ENCODE data around the gene SLC22A1. TPM values are rescaled to one million over a fixed set of nuclear protein-coding genes. Genes with fewer than 3 reads are reported as not detected.

SLC22A1 gene
- total and polyA plus RNA-seq, 2 donors (not counting 3 experiments of a cell fraction or from before 2014, with no cell fraction given) = 0.04 TPM; not detected in 1

DNA sequence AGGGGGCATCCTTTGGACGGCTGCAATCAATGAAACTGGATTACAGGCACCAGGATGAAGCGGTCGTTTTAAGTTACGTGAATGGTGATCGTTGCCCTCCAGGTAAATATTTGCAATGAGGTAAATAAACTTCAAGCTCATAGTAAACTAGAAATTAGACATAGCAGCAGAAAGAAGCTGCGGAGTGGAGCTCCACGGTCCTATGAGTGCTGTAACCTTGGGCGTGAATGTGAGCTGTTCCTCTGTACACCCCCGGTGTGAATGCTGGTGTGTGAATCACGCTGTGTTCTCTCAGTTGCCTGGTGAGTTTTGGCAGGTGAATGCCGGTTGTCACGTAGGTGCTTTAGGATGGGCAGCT, 42.0 kb upstream of the SLC22A1 start:
- peaks cover 0 to 27% of the 10 kb centered on the region in 2 experiments for H3K36me3 ChIP-seq (ENCODE audit: control insufficient read depth in 2 of 2, extremely low read depth in 1 of 2, insufficient read depth in 2 of 2, low read length in 2 of 2)
- CTCF ChIA-PET = interaction anchor here (1.2 kb wide), 1 partner anchor 9 kb away, joined by 5 read pairs; no protein-coding TSS in a partner anchor

More for the DNA sequence above, 42.0 kb upstream of the SLC22A1 start:
- Histone ChIP-seq H3K9me3 (replicated peaks; ENCODE audit: control insufficient read depth, insufficient read depth, low read length) (no peaks in the 10 kb centered on the region), H3K9me1 (replicated peaks; ENCODE audit: control insufficient read depth, extremely low read depth, insufficient read depth, low read length) (no peaks in the 10 kb centered on the region), H3K27me3 (ENCODE audit: control insufficient read depth in 2 of 2, insufficient read depth in 2 of 2, low read length in 2 of 2) (no peaks in the 10 kb centered on the region), H3K79me2 (ENCODE audit: control insufficient read depth, insufficient read depth, low read length) (no peaks in the 10 kb centered on the region), H4K20me1 (replicated peaks; ENCODE audit: control insufficient read depth, extremely low read depth, insufficient read depth, low read length) (no peaks in the 10 kb centered on the region), H3K4me1 (ENCODE audit: control insufficient read depth, extremely low read depth, insufficient read depth, low read length) (no peaks in the 10 kb centered on the region), H3K9ac (replicated peaks; ENCODE audit: extremely low read depth, insufficient read depth, low read length) (no peak overlapping the region), H2AFZ (ENCODE audit: low read depth, low read length) (no peak overlapping the region), H3K4me2 (ENCODE audit: insufficient read depth, low read length) (no peak overlapping the region), H3K27ac (ENCODE audit: insufficient read depth, low read depth, low read length) (no peak overlapping the region), H3K4me3 (replicated peaks in 1 of 3; ENCODE audit: insufficient read depth in 1 of 3, low read depth in 1 of 3, low read length in 3 of 3) (no peak overlapping the region)
- intact Hi-C loops (cut with micrococcal nuclease) = no loop called here
- TF ChIP-seq, protein P1, sequence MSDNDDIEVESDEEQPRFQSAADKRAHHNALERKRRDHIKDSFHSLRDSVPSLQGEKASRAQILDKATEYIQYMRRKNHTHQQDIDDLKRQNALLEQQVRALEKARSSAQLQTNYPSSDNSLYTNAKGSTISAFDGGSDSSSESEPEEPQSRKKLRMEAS (IDR thresholded peaks at IDR 0.05; ENCODE audit: insufficient read depth, insufficient read length) = no peak
- no peak for TF ChIP-seq GATA2 (IDR thresholded peaks at IDR 0.05; ENCODE audit: insufficient read depth, insufficient read length, low read depth, low read length)
- no peak for TF ChIP-seq POLR2A (IDR thresholded peaks at IDR 0.05; ENCODE audit: low read depth, low read length)
- TF ChIP-seq, protein P2, sequence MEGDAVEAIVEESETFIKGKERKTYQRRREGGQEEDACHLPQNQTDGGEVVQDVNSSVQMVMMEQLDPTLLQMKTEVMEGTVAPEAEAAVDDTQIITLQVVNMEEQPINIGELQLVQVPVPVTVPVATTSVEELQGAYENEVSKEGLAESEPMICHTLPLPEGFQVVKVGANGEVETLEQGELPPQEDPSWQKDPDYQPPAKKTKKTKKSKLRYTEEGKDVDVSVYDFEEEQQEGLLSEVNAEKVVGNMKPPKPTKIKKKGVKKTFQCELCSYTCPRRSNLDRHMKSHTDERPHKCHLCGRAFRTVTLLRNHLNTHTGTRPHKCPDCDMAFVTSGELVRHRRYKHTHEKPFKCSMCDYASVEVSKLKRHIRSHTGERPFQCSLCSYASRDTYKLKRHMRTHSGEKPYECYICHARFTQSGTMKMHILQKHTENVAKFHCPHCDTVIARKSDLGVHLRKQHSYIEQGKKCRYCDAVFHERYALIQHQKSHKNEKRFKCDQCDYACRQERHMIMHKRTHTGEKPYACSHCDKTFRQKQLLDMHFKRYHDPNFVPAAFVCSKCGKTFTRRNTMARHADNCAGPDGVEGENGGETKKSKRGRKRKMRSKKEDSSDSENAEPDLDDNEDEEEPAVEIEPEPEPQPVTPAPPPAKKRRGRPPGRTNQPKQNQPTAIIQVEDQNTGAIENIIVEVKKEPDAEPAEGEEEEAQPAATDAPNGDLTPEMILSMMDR (IDR thresholded peaks at IDR 0.05; ENCODE audit: extremely low read depth in 1 of 2, insufficient read depth in 1 of 2, low read depth in 1 of 2, low read length in 2 of 2) = no peak
- TF ChIP-seq JUN (IDR thresholded peaks at IDR 0.05; ENCODE audit: borderline replicate concordance, insufficient read depth, insufficient read length, low read depth) = no peak
- no peak for TF ChIP-seq MYC (IDR thresholded peaks at IDR 0.05; ENCODE audit: low read depth, low read length)
- TF ChIP-seq EZH2 (IDR thresholded peaks at IDR 0.05; ENCODE audit: borderline replicate concordance, low read depth, low read length, severe bottlenecking) = no peak
- dilution Hi-C loops (cut with MboI; ENCODE audit: extremely low pct_ligation_motif_present, low sequenced_read_pairs) = no loop called here
- DNase-seq (ENCODE audit: low read depth, low spot score) = no peak
- no peak for FAIRE-seq
- POLR2A ChIA-PET = no interaction called here
- no TSS peak for BruUV-seq (replicated peaks)

Measured in endothelial cell of umbilical vein (primary cell).